GM18519 (cell line): ENCODE measurements around the gene ZNF383.
"Not testable (repeated sequence)": the region's sequence is repeated elsewhere in the genome, so short reads cannot be mapped to it uniquely, and the experiment has no call there.

Experiments used
- ATAC-seq: cut with Tn5 transposase; IDR thresholded peaks from one replicate; pipeline ENCODE4 v1.9.1; 2021; ENCODE audit warnings: mild to moderate bottlenecking, moderate library complexity; ENCODE audit not compliant: unreplicated experiment, low FRiP score

ZNF383 gene

DNA sequence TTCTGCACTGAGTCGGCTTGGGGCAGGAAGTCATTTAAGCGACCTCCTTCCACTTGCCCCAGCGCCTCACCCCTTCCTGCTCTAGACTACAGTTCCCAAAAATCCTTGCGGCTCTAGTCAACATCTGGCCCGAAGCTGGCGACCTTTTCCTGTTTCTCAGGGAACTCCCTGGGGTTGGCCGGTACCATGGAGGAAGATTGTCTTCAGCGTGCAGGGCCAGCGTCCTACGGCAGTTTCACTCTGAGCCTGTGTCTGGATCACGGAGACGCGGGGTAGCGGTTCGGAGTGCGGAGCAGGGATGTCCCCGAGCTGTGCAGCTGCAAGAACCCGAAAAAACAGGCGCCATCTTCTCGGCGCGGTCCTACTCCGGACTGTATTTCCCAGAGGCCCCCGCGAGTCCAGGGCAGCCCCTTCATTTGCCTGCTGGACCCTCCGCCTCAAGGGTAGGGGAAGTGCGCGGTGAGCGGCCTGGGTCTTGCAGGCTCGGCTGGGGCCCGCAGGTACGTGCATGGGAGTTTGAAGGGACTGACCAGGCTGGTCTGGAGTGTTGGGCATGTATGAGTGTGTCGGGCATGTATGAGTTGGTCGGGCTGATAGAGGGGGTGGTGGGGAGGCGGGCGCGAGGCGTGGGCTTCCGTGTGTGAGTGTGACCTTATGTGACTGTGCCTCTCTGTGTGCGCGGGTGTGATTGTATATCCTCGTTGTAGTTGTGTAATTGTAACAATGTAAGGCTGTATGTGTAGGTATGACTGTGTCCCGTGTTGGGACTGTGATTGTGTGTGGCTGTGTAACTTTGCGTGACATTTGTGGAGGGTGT, at the start of gene ZNF383:
Gene ZNF383, plus strand, starts transcription at position 440 of the 817 bp plus-strand sequence. CDS start 12,240 bp downstream, outside the sequence.
- ATAC-seq = peak; percentile 67

DNA sequence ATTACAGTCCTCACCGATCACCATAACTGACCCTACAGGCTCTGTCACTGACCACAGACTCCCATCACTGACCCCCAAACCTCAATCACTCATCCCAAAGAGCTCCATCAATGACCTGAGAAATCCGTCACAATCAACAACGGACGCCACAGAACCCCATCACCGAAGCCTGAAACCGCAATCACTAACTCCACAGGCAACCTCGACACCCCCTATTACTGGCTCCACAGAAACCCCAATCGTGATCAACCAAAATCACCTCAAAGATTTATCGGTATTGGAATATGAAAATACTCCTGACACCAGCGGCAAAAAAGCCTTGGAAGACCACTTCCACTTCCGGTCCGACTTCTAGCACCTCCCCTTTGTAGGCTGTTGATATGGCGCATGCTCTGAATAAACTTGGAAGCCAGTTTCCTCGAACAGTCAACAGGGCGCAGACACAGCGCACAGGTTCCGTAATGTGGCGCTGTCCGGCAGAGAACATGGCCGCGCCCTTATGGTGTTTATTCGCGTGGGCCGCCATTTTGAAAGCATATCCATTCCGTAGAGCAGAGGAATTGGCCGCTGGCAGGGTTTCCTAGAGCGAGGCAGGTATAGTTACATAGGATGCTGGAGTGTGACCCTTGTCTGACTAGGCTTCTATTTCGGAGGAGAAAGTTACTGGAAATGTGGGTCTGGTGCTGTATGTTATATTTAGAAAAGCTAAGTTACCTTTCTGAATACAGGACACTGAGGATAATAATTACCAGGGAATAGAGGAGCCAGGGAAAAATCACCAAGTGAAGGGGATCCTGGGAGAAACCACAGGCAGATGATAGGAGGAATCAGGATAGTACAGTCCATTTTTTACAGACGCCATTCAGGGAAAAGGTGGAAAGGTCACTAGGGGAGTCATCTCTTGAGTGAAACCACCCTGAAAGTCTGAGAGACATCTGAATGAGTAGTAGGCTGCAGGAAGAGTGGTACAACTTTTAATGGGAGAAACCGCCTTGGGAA, 45.3 kb upstream of the ZNF383 start, which contains the start of gene ZNF585A:
Gene ZNF585A, minus strand, starts transcription at position 328 of the 999 bp plus-strand sequence. CDS start 2,785 bp downstream, outside the sequence.
- peak; percentile 95 for ATAC-seq

DNA sequence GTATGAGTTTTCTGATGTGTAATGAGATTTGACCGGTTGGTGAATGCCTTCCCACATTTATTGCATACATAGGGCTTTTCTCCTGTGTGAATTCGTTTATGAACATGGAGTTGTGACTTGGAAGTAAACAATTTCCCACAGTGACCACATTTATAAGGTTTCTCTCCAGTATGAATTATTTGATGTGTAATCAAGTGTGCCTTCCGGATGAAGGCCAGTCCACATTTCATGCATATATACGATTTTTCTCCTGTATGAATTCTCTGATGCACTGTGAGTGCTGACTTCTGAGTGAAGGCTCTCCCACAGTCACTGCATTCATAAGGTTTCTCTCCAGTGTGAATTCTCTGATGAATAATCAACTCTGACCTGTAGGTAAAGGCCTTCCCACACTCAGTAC, 31.9 kb upstream of the ZNF383 start:
- ATAC-seq = not testable (repeated sequence)

DNA sequence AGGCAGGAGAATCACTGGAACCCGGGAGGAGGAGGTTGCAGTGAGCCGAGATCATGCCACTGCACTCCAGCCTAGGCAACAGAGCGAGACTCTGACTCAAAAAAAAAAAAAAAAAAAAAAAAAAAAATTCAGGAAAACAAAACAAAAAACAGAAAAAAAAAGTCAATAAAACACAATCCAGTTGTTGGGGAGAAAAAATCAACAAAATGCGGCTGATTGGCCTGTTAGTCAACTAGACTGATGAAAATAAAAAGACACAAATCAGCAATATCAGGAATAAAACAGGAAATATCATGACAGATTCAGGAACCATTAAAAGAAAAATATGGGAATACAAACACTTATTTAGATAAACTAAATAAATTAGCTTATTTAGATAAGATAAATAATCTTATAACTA, 22.8 kb upstream of the ZNF383 start:
- not testable (repeated sequence) for ATAC-seq

DNA sequence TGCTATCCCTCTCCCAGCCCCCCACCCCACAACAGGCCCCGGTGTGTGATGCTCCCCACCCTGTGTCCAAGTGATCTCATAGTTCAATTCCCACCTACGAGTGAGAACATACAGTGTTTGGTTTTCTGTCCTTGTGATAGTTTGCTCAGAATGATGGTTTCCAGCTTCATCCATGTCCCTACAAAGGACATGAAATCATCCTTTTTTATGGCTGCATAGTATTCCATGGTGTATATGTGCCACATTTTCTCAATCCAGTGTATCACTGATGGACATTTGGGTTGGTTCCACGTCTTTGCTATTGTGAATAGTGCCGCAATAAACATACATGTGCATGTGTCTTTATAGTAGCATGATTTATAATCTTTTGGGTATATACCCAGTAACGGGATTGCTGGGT, 20.9 kb upstream of the ZNF383 start:
- ATAC-seq = not testable (repeated sequence)

DNA sequence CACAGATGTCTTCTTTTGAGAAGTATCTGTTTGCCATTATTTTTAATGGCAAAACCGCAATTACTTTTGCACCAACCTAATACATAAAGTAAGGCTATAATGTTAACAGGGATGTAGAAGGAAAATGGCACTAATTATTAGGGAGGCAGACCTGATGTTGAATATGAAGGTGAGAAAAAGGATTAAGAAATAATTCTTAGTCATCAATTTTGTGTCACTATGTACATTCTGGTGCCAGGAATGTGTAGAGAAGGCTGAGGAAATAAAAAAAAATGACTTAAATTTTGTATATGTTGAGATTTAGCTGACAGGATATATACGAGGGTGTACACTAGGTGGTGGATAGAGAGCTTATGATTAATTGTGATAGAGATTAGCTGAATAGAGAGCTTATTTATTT, 20.2 kb upstream of the ZNF383 start:
- ATAC-seq = no peak

DNA sequence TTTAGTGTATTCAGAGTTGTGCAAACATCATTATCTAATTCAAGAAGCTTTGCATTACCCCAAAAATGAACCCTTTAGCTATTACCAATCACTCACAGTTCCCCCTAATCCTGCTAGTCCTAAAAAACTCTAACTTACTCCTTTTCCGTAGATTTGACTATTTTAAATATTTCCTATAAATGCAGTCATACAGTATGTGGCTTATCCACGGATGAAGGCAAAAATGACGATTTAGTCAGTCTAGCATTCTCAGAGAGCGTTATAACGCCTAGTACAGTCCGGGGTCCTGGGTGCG, 587 bp upstream of the ZNF383 start:
- no peak for ATAC-seq

DNA sequence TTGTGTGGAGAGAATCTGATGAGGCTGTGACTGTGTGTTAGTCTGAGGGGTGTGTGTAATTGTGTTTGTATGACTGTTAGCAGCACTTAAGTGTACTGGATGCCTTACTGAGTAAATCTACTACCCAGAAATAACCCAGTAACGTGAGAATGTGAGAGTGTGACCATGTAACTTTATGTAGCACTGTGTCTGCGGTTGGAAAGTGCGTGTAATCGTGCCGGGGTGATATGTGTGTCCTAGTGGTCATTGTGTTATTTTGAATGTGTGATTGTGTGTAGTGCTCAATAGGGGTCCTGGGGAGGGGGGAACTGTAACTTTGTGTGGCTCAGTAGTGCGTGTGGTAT, 550 bp downstream of the ZNF383 start:
- no peak for ATAC-seq

DNA sequence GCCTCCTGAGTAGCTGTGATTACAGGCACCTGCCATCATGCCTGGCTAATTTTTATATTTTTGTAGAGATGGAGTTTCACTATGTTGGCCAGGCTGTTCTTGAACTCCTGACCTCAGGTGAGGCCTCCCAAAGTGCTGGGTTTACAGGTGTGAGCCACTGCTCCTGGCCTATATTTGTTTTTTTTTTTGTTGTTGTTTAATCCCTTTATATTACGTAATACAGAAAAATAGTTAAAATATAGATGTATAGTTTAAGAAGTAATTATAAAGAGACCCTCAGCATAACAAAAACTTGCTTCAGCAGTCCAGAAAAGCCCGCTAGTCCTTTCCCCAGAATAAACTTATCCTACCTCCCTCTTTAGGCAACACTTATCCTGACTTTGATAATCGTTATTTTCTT, 2.4 kb downstream of the ZNF383 start:
- ATAC-seq = no peak

DNA sequence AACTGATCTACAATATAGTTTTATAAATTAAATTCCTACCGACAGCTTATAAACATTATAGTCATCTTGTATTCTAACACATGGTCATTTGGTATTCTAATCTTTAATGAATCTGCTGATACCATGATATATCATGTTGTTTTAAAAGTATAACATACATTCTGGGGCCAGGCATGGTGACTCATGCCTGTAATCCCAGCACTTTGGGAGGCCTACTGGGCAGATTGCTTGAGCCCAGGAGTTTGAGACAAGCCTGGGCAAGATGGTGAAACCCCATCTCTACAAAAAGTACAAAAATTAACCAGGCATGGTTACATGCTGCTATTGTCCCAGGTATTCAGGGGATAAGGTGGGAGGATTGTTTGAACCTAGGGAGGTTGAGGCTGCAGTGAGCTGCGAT, 3.1 kb downstream of the ZNF383 start:
- ATAC-seq = no peak

DNA sequence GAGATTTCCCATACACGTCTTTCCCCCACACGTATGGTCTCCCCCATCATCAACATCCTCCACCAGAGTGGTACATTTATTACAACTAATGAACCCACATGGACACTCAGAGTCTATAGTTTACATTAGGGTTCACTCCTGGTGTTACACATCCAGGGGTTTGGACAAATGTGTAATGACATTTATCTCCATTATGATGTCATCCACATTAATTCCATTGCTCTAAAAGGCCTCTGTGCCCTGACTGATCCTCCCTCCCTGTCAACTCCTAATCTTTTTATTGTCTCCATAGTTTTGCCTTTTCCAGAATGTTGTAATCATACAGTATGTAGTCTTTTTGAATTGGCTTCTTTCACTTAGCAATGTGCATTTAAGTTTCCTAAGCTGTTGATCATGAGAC, 8.2 kb downstream of the ZNF383 start:
- no peak for ATAC-seq

DNA sequence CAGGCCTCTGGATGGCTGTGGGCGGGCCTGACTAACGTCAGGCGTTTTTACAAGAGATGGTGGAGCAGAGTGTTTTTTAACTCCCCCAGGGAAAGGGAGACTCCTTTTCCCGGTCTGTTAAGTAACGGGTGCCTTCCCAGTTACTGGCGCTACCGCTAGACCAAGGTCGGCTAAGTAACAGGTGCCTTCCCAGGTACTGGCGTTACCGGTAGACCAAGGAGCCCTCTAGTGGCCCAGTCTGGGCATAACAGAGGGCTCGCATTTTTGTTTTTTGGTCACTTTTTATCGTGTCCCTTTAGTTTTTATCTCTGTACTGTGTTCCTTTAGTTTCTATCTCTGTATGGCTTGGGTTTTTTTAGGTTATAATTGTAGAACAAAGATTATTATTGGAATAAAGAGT, 10.0 kb downstream of the ZNF383 start:
- no peak for ATAC-seq

DNA sequence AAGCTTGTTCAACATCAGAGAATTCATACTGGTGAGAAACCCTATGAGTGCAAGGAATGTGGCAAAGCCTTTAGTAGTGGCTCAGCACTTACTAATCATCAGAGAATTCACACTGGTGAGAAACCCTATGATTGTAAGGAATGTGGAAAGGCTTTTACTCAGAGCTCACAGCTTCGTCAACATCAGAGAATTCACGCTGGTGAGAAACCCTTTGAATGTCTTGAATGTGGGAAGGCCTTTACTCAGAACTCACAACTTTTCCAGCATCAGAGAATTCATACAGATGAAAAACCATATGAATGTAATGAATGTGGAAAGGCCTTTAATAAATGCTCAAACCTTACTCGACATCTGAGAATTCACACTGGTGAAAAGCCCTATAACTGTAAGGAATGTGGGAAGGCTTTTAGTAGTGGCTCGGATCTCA, 25.2 kb downstream of the ZNF383 start:
- ATAC-seq = no peak

DNA sequence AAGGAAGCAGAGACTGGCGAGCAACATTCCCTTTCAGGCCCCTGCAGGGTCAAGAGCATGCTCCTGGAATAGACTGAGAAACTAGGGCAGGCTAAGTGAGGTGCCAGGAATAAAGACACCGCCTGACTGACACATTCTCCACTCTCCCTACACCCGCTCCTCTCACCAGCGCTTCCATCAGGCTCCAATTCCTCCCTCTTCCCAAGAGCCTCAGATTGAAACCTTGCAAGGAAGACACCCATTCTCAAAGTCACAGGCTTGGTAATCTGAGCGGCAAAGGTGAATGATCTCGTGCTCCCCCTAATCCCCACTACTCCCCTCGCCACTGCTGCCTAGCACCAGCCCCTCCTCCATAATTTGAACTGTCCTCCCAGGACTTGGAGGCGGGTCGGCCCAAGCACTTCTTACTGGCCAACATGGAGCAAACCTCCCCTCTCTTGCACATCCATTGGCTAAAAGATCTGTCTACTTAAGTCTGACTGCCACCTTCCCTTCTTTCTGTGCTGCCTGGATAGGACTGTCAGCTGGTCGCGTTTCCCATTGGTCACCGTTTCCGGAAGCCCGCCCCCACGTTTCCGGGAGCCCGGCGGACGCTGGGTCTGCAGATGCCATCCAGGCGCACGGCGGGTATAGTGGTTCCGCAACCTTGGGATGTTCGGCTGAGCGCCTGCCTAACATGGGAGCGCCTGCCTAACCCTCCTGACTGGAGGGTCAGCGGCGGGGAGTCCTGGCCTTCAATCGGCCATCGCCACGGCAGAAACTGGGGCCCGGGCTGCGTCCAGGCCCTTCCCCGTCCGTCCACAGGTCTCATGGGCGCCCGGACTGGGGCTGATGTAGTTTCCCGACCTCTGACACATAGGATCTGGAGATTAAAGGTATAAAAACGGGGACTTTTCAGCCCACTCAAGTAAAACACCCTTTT, 33.6 kb downstream of the ZNF383 start:
- ATAC-seq = no peak

DNA sequence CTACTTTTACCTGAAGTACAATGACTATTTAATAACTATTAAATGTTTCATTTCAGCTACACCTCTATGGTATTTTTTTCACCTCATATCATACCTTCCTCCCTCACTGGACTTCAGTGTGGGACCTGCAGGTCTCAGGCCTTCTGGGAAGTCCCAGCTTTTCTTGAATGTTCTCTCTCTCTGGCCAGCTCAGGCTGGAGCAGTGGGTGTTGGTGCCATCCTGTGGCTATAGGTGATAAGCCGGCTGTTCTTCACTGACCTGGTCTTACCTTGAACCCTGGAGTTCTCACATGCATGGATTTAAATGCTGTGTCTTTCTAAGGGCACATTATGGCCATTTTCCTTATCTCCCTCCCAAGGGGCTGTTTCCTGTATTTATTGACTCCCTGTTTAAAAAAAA, 45.0 kb downstream of the ZNF383 start:
- ATAC-seq = not testable (repeated sequence)

DNA sequence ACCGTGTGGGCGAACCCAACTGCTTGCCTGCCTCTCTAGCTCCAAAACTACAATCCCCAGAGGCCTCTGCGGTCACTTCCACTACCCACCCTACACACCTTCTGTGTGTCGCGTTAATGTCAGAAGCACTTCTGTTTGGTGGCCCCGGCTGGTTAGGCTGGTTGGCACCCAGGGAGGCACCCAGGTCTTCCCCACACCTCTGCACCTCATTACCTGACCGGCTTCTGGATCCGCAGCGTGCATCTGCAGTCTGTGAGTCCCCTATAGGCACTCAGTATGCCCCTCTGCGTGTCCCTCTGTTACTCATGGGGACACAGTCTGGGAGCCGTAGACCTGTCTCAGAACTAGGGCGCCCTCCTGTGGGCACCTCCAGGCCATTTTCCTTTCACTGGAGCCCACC, 49.0 kb downstream of the ZNF383 start:
- ATAC-seq = not testable (repeated sequence)

DNA sequence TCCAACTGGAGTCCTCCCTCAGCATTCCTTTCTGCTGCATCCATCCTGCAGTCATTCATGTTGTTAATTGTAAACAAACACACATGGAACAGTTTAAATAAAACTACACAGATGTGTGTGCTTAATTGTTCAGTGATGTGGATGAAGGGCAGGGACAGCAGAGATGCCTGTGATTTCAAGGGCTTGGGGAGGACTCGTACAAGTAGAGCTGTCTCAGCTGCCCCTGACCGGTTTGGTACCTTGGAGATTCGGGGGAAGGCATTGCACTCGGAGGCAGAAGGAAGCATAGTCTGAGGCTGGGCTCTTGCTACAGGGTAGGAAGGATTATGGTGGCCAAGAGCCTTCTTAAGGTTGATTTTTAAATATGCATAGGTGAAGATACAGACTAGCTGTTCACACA, 49.7 kb downstream of the ZNF383 start:
- not testable (repeated sequence) for ATAC-seq

DNA sequence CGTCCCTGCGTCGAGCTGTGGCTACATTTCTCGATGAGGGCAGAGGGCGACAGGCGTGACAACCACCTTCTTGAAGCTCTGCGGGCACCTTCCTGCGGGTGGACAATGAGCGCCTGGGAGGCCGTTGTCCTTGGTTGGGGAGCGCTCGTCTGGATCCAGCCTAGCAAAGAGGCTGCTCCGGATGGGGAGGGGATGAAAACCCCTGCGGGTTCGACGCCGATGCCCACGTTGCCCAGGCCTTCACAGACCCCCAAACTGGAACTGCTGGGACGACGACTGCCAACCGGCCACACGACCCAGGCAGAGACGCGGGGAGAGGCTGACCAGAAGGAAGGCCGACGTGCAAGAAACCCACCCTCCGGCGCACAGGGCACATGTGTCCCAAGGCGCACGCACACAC, 62.6 kb downstream of the ZNF383 start:
- ATAC-seq = not testable (repeated sequence)

DNA sequence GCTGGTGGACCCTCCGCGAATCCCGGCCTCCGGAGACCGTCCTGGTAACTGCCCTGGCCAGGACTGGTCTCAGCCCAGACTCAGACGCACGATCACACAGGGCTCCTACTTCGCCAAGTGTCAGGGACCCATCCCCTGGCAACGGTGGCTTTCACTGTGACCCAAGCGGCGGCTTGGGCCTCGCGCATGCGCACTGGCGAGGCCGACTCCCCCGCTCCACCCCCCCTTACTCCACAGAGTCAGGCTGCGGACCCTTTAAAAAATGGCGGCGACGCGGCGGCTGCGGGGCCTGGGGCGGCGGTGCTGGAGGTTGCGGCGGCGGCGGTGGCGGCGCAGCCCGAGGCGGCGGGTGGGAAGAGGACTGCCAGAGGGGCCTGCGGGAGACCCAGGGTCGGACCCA, 66.0 kb downstream of the ZNF383 start:
- ATAC-seq = not testable (repeated sequence)

DNA sequence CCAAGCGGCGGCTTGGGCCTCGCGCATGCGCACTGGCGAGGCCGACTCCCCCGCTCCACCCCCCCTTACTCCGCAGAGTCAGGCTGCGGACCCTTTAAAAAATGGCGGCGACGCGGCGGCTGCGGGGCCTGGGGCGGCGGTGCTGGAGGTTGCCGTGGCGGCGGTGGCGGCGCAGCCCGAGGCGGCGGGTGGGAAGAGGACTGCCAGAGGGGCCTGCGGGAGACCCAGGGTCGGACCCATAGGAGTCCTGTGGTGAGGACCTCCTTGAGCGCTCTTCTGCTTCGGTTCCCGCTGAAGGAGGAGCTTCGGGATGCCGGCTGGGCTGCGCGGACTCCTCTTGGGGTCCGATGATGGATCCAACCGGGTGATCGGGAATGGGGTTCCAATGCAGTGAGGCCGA, 71.2 kb downstream of the ZNF383 start:
- ATAC-seq = not testable (repeated sequence)
